Measurements from ENCODE around the gene U2AF1.
"Not testable (repeated sequence)": the region's sequence is repeated elsewhere in the genome, so short reads cannot be mapped to it uniquely, and the experiment has no call there.

U2AF1 gene

GRCh38 chr21:43106965-43107793 lies at the start of gene U2AF1:
TSS of gene U2AF1 (minus strand) at chr21:43107570. CDS start at chr21:43107494, 76 bp downstream.
- DNase-seq: not testable (repeated sequence)

GRCh38 chr21:43153601-43154000 lies 46.2 kb upstream of the U2AF1 start:
- DNase-seq: not testable (repeated sequence)

- not testable (repeated sequence) for DNase-seq
Observed at GRCh38 chr21:43149344-43149743, 42.0 kb upstream of the U2AF1 start.

GRCh38 chr21:43147999-43148398 lies 40.6 kb upstream of the U2AF1 start:
- not testable (repeated sequence) for DNase-seq

- DNase-seq: not testable (repeated sequence)
Observed at GRCh38 chr21:43146637-43147036, 39.3 kb upstream of the U2AF1 start.

- not testable (repeated sequence) for DNase-seq
Observed at GRCh38 chr21:43141407-43141806, 34.0 kb upstream of the U2AF1 start.

- not testable (repeated sequence) for DNase-seq
Observed at GRCh38 chr21:43138944-43139343, 31.6 kb upstream of the U2AF1 start.

GRCh38 chr21:43134520-43134919 lies 27.1 kb upstream of the U2AF1 start:
- not testable (repeated sequence) for DNase-seq

- DNase-seq: not testable (repeated sequence)
Observed at GRCh38 chr21:43130094-43130493, 22.7 kb upstream of the U2AF1 start.

GRCh38 chr21:43115956-43116355 lies 8.6 kb upstream of the U2AF1 start:
- not testable (repeated sequence) for DNase-seq

GRCh38 chr21:43114483-43114882 lies 7.1 kb upstream of the U2AF1 start:
- DNase-seq: not testable (repeated sequence)

GRCh38 chr21:43109006-43109405 lies 1.6 kb upstream of the U2AF1 start:
- DNase-seq: not testable (repeated sequence)

GRCh38 chr21:43108177-43108576 lies 807 bp upstream of the U2AF1 start:
- DNase-seq: not testable (repeated sequence)

- not testable (repeated sequence) for DNase-seq
Observed at GRCh38 chr21:43107794-43108137, 396 bp upstream of the U2AF1 start.

- not testable (repeated sequence) for DNase-seq
Observed at GRCh38 chr21:43104642-43105041, 2.7 kb downstream of the U2AF1 start.

GRCh38 chr21:43102281-43102680 lies 5.1 kb downstream of the U2AF1 start:
- not testable (repeated sequence) for DNase-seq

- not testable (repeated sequence) for DNase-seq
Observed at GRCh38 chr21:43101676-43102075, 5.7 kb downstream of the U2AF1 start.

- DNase-seq: not testable (repeated sequence)
Observed at GRCh38 chr21:43101000-43101399, 6.4 kb downstream of the U2AF1 start.

- DNase-seq: not testable (repeated sequence)
Observed at GRCh38 chr21:43091979-43092614, 15.3 kb downstream of the U2AF1 start.

- not testable (repeated sequence) for DNase-seq
Observed at GRCh38 chr21:43090947-43091346, 16.4 kb downstream of the U2AF1 start.

GRCh38 chr21:43089463-43089862 lies 17.9 kb downstream of the U2AF1 start:
- not testable (repeated sequence) for DNase-seq

- DNase-seq: not testable (repeated sequence)
Observed at GRCh38 chr21:43082587-43083300, 24.6 kb downstream of the U2AF1 start.

GRCh38 chr21:43076643-43077042 lies 30.7 kb downstream of the U2AF1 start:
- DNase-seq: not testable (repeated sequence)

All from GF-D8 (cell line).